Measurements from ENCODE around the gene DFFA.

Gene DFFA

GRCh38 chr1:10438677-10439163 is 33.6 kb downstream of the DFFA start:
- no peak for DNase-seq
- H3K4me1 ChIP-seq = no peaks in the 10 kb centered on the region
- H3K27me3 ChIP-seq = no peaks in the 10 kb centered on the region
- no peak overlapping the region for H3K4me3 ChIP-seq
- no peak for TF ChIP-seq CTCF (IDR thresholded peaks at IDR 0.05)
- H3K27ac ChIP-seq = no peak overlapping the region
- no peaks in the 10 kb centered on the region for H3K9me3 ChIP-seq
- H3K36me3 ChIP-seq = peaks cover 0 to 4% (median 0%) of the 10 kb centered on the region in 3 donors
- intact Hi-C loops (cut with DNase I; ENCODE audit: low total_unique reads) = no loop called here

- intact Hi-C loops (cut with DNase I; ENCODE audit: low total_unique reads) = no loop called here
- H3K27ac ChIP-seq = no peak overlapping the region
- no peak overlapping the region for H3K4me3 ChIP-seq
Observed at GRCh38 chr1:10437052-10437451, 35.3 kb downstream of the DFFA start.

GRCh38 chr1:10434590-10434989 is 37.7 kb downstream of the DFFA start:
- no peaks in the 10 kb centered on the region for H3K9me3 ChIP-seq
- H3K36me3 ChIP-seq = peaks cover 0 to 1% (median 0%) of the 10 kb centered on the region in 3 donors
- no peak overlapping the region for H3K27ac ChIP-seq
- no peak for DNase-seq
- H3K4me3 ChIP-seq = no peak overlapping the region
- intact Hi-C loops (cut with DNase I; ENCODE audit: low total_unique reads) = loop anchor here (5.0 kb wide), 1 partner anchor 58 kb away; no protein-coding TSS in a partner anchor
- H3K27me3 ChIP-seq = no peaks in the 10 kb centered on the region
- peaks cover 4 to 17% (median 8%) of the 10 kb centered on the region in 4 donors for H3K4me1 ChIP-seq
- no peak for TF ChIP-seq CTCF (IDR thresholded peaks at IDR 0.05)

More at GRCh38 chr1:10437052-10437451, 35.3 kb downstream of the DFFA start:
- TF ChIP-seq CTCF (IDR thresholded peaks at IDR 0.05) = no peak
- no peak for DNase-seq
- H3K4me1 ChIP-seq = no peaks in the 10 kb centered on the region
- H3K36me3 ChIP-seq = peaks cover 0 to 4% (median 0%) of the 10 kb centered on the region in 3 donors
- H3K9me3 ChIP-seq = no peaks in the 10 kb centered on the region
- no peaks in the 10 kb centered on the region for H3K27me3 ChIP-seq

GRCh38 chr1:10433790-10434189 is 38.5 kb downstream of the DFFA start:
- Histone ChIP-seq H3K36me3 (no peaks in the 10 kb centered on the region), H3K9me3 (no peaks in the 10 kb centered on the region), H3K4me1 (peaks cover 4 to 18% (median 9%) of the 10 kb centered on the region in 4 donors), H3K27ac (no peak overlapping the region), H3K4me3 (no peak overlapping the region), H3K27me3 (no peaks in the 10 kb centered on the region)
- no peak for DNase-seq
- TF ChIP-seq CTCF (IDR thresholded peaks at IDR 0.05) = no peak
- intact Hi-C loops (cut with DNase I; ENCODE audit: low total_unique reads) = loop anchor here (5.0 kb wide), 1 partner anchor 59 kb away; no protein-coding TSS in a partner anchor

- H3K27me3 ChIP-seq = no peaks in the 10 kb centered on the region
- no peaks in the 10 kb centered on the region for H3K9me3 ChIP-seq
- H3K4me3 ChIP-seq = no peak overlapping the region
- intact Hi-C loops (cut with DNase I; ENCODE audit: low total_unique reads) = loop anchor here (5.0 kb wide), 1 partner anchor 59 kb away; no protein-coding TSS in a partner anchor
- no peak for DNase-seq
- no peak for TF ChIP-seq CTCF (IDR thresholded peaks at IDR 0.05)
- H3K4me1 ChIP-seq = peaks cover 4 to 18% (median 9%) of the 10 kb centered on the region in 4 donors
- H3K36me3 ChIP-seq = no peaks in the 10 kb centered on the region
- no peak overlapping the region for H3K27ac ChIP-seq
Observed at GRCh38 chr1:10432910-10433700, 39.2 kb downstream of the DFFA start.

Data from tibial artery (tissue), 4 donors.